Endothelial cell (in vitro differentiated cells): ENCODE data around the gene FIBCD1. TPM values are rescaled to one million over a fixed set of nuclear protein-coding genes. Genes with fewer than 3 reads are reported as not detected.

Source experiments
- DNase-seq: peaks from one replicate; pipeline ENCODE4 v3.0.0; 2021; ENCODE audit warnings: low spot score
- H3K27ac Mint-ChIP-seq: one replicate; pipeline ENCODE4 v1.8.0; 2021; ENCODE audit warnings: mixed read lengths, inconsistent platforms; ENCODE audit not compliant: unreplicated experiment
- H3K27me3 Mint-ChIP-seq: one replicate; pipeline ENCODE4 v1.8.0; 2021; ENCODE audit warnings: mild to moderate bottlenecking, moderate library complexity, mixed read lengths, inconsistent platforms; ENCODE audit not compliant: unreplicated experiment
- H3K36me3 Mint-ChIP-seq: one replicate; pipeline ENCODE4 v1.8.0; 2021; ENCODE audit warnings: mild to moderate bottlenecking, low read depth, mixed read lengths, inconsistent platforms; ENCODE audit not compliant: unreplicated experiment
- H3K4me1 Mint-ChIP-seq: one replicate; pipeline ENCODE4 v1.8.0; 2021; ENCODE audit warnings: mild to moderate bottlenecking, mixed read lengths, inconsistent platforms; ENCODE audit not compliant: unreplicated experiment
- H3K4me3 Mint-ChIP-seq: one replicate; pipeline ENCODE4 v1.8.0; 2021; ENCODE audit warnings: mild to moderate bottlenecking, mixed read lengths, inconsistent platforms; ENCODE audit not compliant: unreplicated experiment
- H3K9me3 Mint-ChIP-seq: one replicate; pipeline ENCODE4 v1.8.0; 2021; ENCODE audit warnings: mixed read lengths, inconsistent platforms; ENCODE audit not compliant: unreplicated experiment
- CTCF ChIP-seq: fragments of 200-600 bp; sonication (generic); IDR thresholded peaks from one replicate; pipeline ENCODE4 v1.5.0; 2021; ENCODE audit warnings: antibody characterized with exemption; ENCODE audit not compliant: unreplicated experiment
- total RNA-seq: library from RNA; stranded (reverse); fragmentation: NEBNext Ultra II Directional; extraction: Animal tissue kit (Norgen Biotek cat#: 25700); gene quantifications from one replicate; pipeline ENCODE4 v1.2.1, GENCODE V29; 2021; ENCODE audit not compliant: unreplicated experiment

The FIBCD1 gene
- total RNA-seq, 1 donor from 2014 or later = 0.33 TPM

GRCh38 chr9:130918101-130918825 lies 20.8 kb downstream of the FIBCD1 start:
- peaks cover 4% of the 10 kb centered on the region for H3K4me1 Mint-ChIP-seq
- H3K36me3 Mint-ChIP-seq = no peaks in the 10 kb centered on the region
- no peaks in the 10 kb centered on the region for H3K9me3 Mint-ChIP-seq
- no peak overlapping the region for H3K27ac Mint-ChIP-seq
- H3K27me3 Mint-ChIP-seq = peaks cover 8% of the 10 kb centered on the region
- DNase-seq = no peak
- no peak overlapping the region for H3K4me3 Mint-ChIP-seq
- TF ChIP-seq CTCF = no peak

GRCh38 chr9:130917168-130917960 lies 21.7 kb downstream of the FIBCD1 start:
- Mint-ChIP-seq H3K36me3 (no peaks in the 10 kb centered on the region), H3K27me3 (peaks cover 4% of the 10 kb centered on the region), H3K9me3 (no peaks in the 10 kb centered on the region), H3K27ac (no peak overlapping the region), H3K4me1 (no peaks in the 10 kb centered on the region), H3K4me3 (no peak overlapping the region)
- DNase-seq = no peak
- TF ChIP-seq CTCF = no peak

DNA sequence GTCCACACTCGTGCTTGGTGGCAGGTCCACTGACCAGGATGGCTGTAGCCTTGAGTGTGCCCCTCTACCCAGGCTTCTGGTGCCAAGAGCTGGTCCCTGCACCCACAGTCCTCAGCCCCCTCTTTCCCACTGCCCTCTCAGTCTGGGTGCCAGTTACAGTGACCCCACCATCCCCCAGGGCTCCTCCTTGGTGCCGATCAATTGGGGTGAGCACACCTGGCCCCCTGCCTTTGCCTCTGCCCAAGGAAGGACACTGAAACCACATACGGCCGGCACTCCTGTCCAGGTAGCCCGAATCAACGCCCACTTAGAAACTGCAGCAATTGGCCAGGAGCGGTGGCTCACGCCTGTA lies 24.0 kb downstream of the FIBCD1 start:
- no peaks in the 10 kb centered on the region for H3K36me3 Mint-ChIP-seq
- H3K27me3 Mint-ChIP-seq = peaks cover 2% of the 10 kb centered on the region
- H3K27ac Mint-ChIP-seq = no peak overlapping the region
- DNase-seq = no peak
- no peak for TF ChIP-seq CTCF
- peaks cover 3% of the 10 kb centered on the region for H3K4me1 Mint-ChIP-seq
- H3K9me3 Mint-ChIP-seq = no peaks in the 10 kb centered on the region
- no peak overlapping the region for H3K4me3 Mint-ChIP-seq

- Mint-ChIP-seq H3K4me1 (peaks cover 3% of the 10 kb centered on the region), H3K36me3 (no peaks in the 10 kb centered on the region), H3K9me3 (no peaks in the 10 kb centered on the region), H3K4me3 (no peak overlapping the region), H3K27me3 (peaks cover 2% of the 10 kb centered on the region), H3K27ac (no peak overlapping the region)
- no peak for DNase-seq
- TF ChIP-seq CTCF = no peak
These were observed 24.5 kb downstream of the FIBCD1 start for GRCh38 chr9:130914417-130915095.
